GM23338 (cell line): ENCODE data around the gene SPINT2. TPM values are rescaled to one million over a fixed set of nuclear protein-coding genes. Genes with fewer than 3 reads are reported as not detected.

Source experiments
- ATAC-seq: fragments of 200-7000 bp; cut with Tn5 transposase; 3 replicates; pipeline ENCODE4 v1.9.1; 2020
- DNase-seq: peaks from one replicate; pipeline ENCODE4 v3.0.0-alpha.2; 2015; ENCODE audit warnings: low spot score
- H2AFZ ChIP-seq: fragments of 200-600 bp; sonication (generic); 2 replicates; pipeline ENCODE4 v1.8.0; 2016; ENCODE audit warnings: antibody characterized with exemption, mild to moderate bottlenecking, moderate library complexity
- H3F3A ChIP-seq: fragments of 200-600 bp; sonication (generic); replicated peaks from 2 replicates; pipeline ENCODE4 v1.8.0; 2017; ENCODE audit warnings: antibody characterized with exemption, mixed run types, low read depth
- H3K27ac ChIP-seq: fragments of 200-600 bp; sonication (generic); 2 replicates; pipeline ENCODE4 v1.6.1; 2016; ENCODE audit warnings: low read depth
- H3K27me3 ChIP-seq: fragments of 200-600 bp; sonication (generic); 2 replicates; pipeline ENCODE4 v1.8.0; 2016; ENCODE audit warnings: mild to moderate bottlenecking, mixed run types, moderate library complexity; ENCODE audit not compliant: insufficient read depth
- H3K36me3 ChIP-seq: fragments of 200-600 bp; sonication (generic); 2 replicates; pipeline ENCODE4 v1.8.0; 2016; ENCODE audit warnings: mild to moderate bottlenecking; ENCODE audit not compliant: insufficient read depth
- H3K4me1 ChIP-seq: fragments of 200-600 bp; sonication (generic); 2 replicates; pipeline ENCODE4 v1.8.0; 2016; ENCODE audit warnings: mild to moderate bottlenecking, moderate library complexity; ENCODE audit not compliant: insufficient read depth
- H3K4me2 ChIP-seq: fragments of 200-600 bp; sonication (generic); 2 replicates; pipeline ENCODE4 v1.7.1; 2017; ENCODE audit warnings: mixed run types
- H3K4me3 ChIP-seq: fragments of 200-600 bp; sonication (generic); 2 replicates; pipeline ENCODE4 v1.6.1; 2016; ENCODE audit warnings: mixed run types
- H3K79me2 ChIP-seq: fragments of 200-600 bp; sonication (generic); replicated peaks from 2 replicates; pipeline ENCODE4 v1.8.0; 2017; ENCODE audit warnings: mild to moderate bottlenecking; ENCODE audit not compliant: insufficient read depth
- H3K9me2 ChIP-seq: fragments of 200-600 bp; sonication (generic); 2 replicates; pipeline ENCODE4 v1.8.0; 2017; ENCODE audit not compliant: insufficient read depth
- H4K20me1 ChIP-seq: fragments of 200-600 bp; sonication (generic); replicated peaks from 2 replicates; pipeline ENCODE4 v1.8.0; 2017; ENCODE audit warnings: mild to moderate bottlenecking; ENCODE audit not compliant: insufficient read depth
- H3K27ac Mint-ChIP-seq: 2 replicates; pipeline ENCODE4 v1.8.0; 2020; ENCODE audit warnings: inconsistent platforms, mild to moderate bottlenecking, moderate library complexity, mixed read lengths
- H3K27me3 Mint-ChIP-seq: 3 replicates; pipeline ENCODE4 v1.8.0; 2022; ENCODE audit warnings: low read depth, mild to moderate bottlenecking, moderate library complexity, mixed read lengths, inconsistent platforms; ENCODE audit not compliant: insufficient read depth, poor library complexity
- H3K36me3 Mint-ChIP-seq: 3 replicates; pipeline ENCODE4 v1.8.0; 2021; ENCODE audit warnings: low read depth, mild to moderate bottlenecking, inconsistent platforms, moderate library complexity, mixed read lengths
- H3K4me1 Mint-ChIP-seq: 3 replicates; pipeline ENCODE4 v1.8.0; 2020; ENCODE audit warnings: mild to moderate bottlenecking, inconsistent platforms, mixed read lengths
- H3K4me3 Mint-ChIP-seq: 3 replicates; pipeline ENCODE4 v1.8.0; 2021; ENCODE audit warnings: moderate library complexity, mild to moderate bottlenecking, inconsistent platforms, mixed read lengths
- H3K9me3 Mint-ChIP-seq: 3 replicates; pipeline ENCODE4 v1.8.0; 2020; ENCODE audit warnings: moderate library complexity, mild to moderate bottlenecking, inconsistent platforms, mixed read lengths
- CTCF ChIP-seq, 2 experiments: fragments of 200-600 bp in 1 of 2; sonication (generic) in 1 of 2; conservative IDR thresholded peaks; 2 replicates each; pipeline versions ENCODE4 v1.5.1 to v1.6.1; 2016 to 2017; ENCODE audit warnings: antibody characterized with exemption in 2 of 2, low read depth in 2 of 2, mild to moderate bottlenecking in 2 of 2, moderate library complexity in 1 of 2
- ETS1 ChIP-seq: IDR thresholded peaks from 2 replicates; pipeline ENCODE4 v1.6.1; 2016; ENCODE audit warnings: antibody characterized with exemption
- EZH2 ChIP-seq: fragments of 200-600 bp; sonication (generic); IDR thresholded peaks from one replicate; pipeline ENCODE4 v1.8.0; 2017; ENCODE audit warnings: antibody characterized with exemption, mild to moderate bottlenecking, low read depth; ENCODE audit not compliant: unreplicated experiment
- EZH2phosphoT487 ChIP-seq: fragments of 200-600 bp; sonication (generic); IDR thresholded peaks from one replicate; pipeline ENCODE4 v1.8.1; 2018; ENCODE audit warnings: antibody characterized with exemption; ENCODE audit not compliant: unreplicated experiment
- NANOG ChIP-seq: IDR thresholded peaks from 2 replicates; pipeline ENCODE4 v1.6.1; 2016; ENCODE audit warnings: antibody characterized with exemption, borderline replicate concordance
- POLR2AphosphoS5 ChIP-seq: IDR thresholded peaks from 2 replicates; pipeline ENCODE4 v1.6.1; 2016; ENCODE audit warnings: antibody characterized with exemption, low read depth
- REST ChIP-seq: IDR thresholded peaks from one replicate; pipeline ENCODE4 v1.6.1; 2018; ENCODE audit warnings: antibody characterized with exemption; ENCODE audit not compliant: unreplicated experiment
- STAT1 ChIP-seq: IDR thresholded peaks from one replicate; pipeline ENCODE4 v1.6.1; 2016; ENCODE audit warnings: antibody characterized with exemption; ENCODE audit not compliant: unreplicated experiment
- ZNF114 ChIP-seq: fragments of 250-450 bp; sonication (Bioruptor Pico); IDR thresholded peaks from 2 replicates; pipeline ENCODE4 v1.5.0; 2020; ENCODE audit warnings: mild to moderate bottlenecking, moderate library complexity
- ZNF331 ChIP-seq: fragments of 250-450 bp; sonication (Bioruptor Pico); IDR thresholded peaks from 2 replicates; pipeline ENCODE4 v1.5.0; 2020; ENCODE audit warnings: low read depth, mild to moderate bottlenecking, moderate library complexity
- polyA plus RNA-seq: library from polyadenylated mRNA; unstranded; fragments of >200 nt; fragmentation: Nextera tagmentation; extraction: Ambion mirVana; gene quantifications from 2 replicates; pipeline ENCODE4 v1.2.1, GENCODE V29; 2016
- total RNA-seq: library from RNA; depleted of rRNA; stranded (reverse); fragments of >200 nt; shearing (Covaris generic); gene quantifications from 2 replicates; pipeline ENCODE4 v1.2.3, GENCODE V29; 2014

Gene SPINT2
- total and polyA plus RNA-seq, 2 experiments from 2014 or later: 319 to 468 TPM

GRCh38 chr19:38270587-38271167 is 6.3 kb downstream of the SPINT2 start:
- DNase-seq (no peak), ATAC-seq (no peak)
- Histone ChIP-seq H3K9me2 (no peaks in the 10 kb centered on the region), H3K36me3 (no peaks in the 10 kb centered on the region), H3K4me1 (peaks cover 35% of the 10 kb centered on the region), H3K27ac (no peak overlapping the region), H3K79me2 (peaks cover 100% of the 10 kb centered on the region), H3F3A (peaks cover 20% of the 10 kb centered on the region; the same call in 1 of the 2 replicates), H3K4me3 (no peak overlapping the region), H4K20me1 (peaks cover 72% of the 10 kb centered on the region), H3K4me2 (no peak overlapping the region), H3K27me3 (no peaks in the 10 kb centered on the region), H2AFZ (no peak overlapping the region)
- Mint-ChIP-seq H3K9me3 (no peaks in the 10 kb centered on the region), H3K4me1 (peaks cover 38% of the 10 kb centered on the region), H3K4me3 (no peak overlapping the region), H3K36me3 (peaks cover 14% of the 10 kb centered on the region), H3K27me3 (peaks cover 10% of the 10 kb centered on the region), H3K27ac (no peak overlapping the region)
- TF ChIP-seq POLR2AphosphoS5 (no peak), CTCF (conservative IDR thresholded peaks at IDR 0.05; ENCODE audit: low read depth in 2 of 2) (no peak), STAT1 (no peak), EZH2 (no peak)

GRCh38 chr19:38273499-38273898 is 9.1 kb downstream of the SPINT2 start:
- Histone ChIP-seq H3K4me1 (peaks cover 7% of the 10 kb centered on the region), H3F3A (peaks cover 9% of the 10 kb centered on the region; the same call in 1 of the 2 replicates), H3K4me2 (no peak overlapping the region), H3K79me2 (peaks cover 100% of the 10 kb centered on the region), H3K36me3 (no peaks in the 10 kb centered on the region), H4K20me1 (peaks cover 76% of the 10 kb centered on the region), H3K4me3 (no peak overlapping the region), H2AFZ (no peak overlapping the region), H3K27me3 (no peaks in the 10 kb centered on the region), H3K9me2 (no peaks in the 10 kb centered on the region), H3K27ac (peak overlapping the region; percentile 56; the same call in 1 of the 2 replicates)
- no peaks in the 10 kb centered on the region for H3K9me3 Mint-ChIP-seq
- ATAC-seq (no peak), DNase-seq (no peak)
- peaks cover 10% of the 10 kb centered on the region; the same call in 2 of the 3 replicates for H3K4me1 Mint-ChIP-seq
- no peak overlapping the region for H3K4me3 Mint-ChIP-seq
- H3K27ac Mint-ChIP-seq: no peak overlapping the region
- peaks cover 17% of the 10 kb centered on the region; the same call in 2 of the 3 replicates for H3K36me3 Mint-ChIP-seq
- no peaks in the 10 kb centered on the region for H3K27me3 Mint-ChIP-seq
- TF ChIP-seq ETS1 (no peak), EZH2phosphoT487 (no peak), ZNF331 (no peak), ZNF114 (CRISPR knock-in tag) (no peak), EZH2 (no peak), NANOG (no peak), REST (no peak), STAT1 (no peak), CTCF (conservative IDR thresholded peaks at IDR 0.05; ENCODE audit: low read depth in 2 of 2) (no peak), POLR2AphosphoS5 (no peak)
